Measurements from ENCODE around the gene TARBP2.
A peak's percentile ranks its signal among the peaks of the same experiment; 100 is the strongest.
"Not testable (repeated sequence)": the region's sequence is repeated elsewhere in the genome, so short reads cannot be mapped to it uniquely, and the experiment has no call there.

TARBP2 gene

DNA sequence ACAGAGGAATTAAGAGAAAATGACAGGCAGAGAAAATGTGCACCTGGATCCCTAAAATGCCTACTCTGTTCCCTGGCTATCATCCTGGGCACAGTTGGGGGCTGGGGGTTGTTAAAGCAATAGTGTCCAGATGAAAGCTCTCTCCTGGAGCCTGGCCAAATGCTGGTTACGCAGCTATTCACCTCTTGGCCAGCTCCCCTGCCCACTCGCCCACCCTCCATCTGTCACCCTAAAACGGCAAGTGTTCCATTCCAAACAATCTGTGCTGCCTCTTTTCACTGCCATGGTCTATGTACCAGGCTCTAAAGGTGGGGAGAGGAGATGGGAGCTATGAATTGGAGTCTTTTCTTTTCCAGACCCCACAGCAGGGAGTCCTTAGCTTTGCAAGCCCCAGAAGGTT, 30.9 kb downstream of the TARBP2 start:
- H3K4me3 ChIP-seq (ENCODE audit: low read depth, low read length) = no peak overlapping the region
- DNase-seq (ENCODE audit: low read depth) = no peak
- TF ChIP-seq, protein P1, sequence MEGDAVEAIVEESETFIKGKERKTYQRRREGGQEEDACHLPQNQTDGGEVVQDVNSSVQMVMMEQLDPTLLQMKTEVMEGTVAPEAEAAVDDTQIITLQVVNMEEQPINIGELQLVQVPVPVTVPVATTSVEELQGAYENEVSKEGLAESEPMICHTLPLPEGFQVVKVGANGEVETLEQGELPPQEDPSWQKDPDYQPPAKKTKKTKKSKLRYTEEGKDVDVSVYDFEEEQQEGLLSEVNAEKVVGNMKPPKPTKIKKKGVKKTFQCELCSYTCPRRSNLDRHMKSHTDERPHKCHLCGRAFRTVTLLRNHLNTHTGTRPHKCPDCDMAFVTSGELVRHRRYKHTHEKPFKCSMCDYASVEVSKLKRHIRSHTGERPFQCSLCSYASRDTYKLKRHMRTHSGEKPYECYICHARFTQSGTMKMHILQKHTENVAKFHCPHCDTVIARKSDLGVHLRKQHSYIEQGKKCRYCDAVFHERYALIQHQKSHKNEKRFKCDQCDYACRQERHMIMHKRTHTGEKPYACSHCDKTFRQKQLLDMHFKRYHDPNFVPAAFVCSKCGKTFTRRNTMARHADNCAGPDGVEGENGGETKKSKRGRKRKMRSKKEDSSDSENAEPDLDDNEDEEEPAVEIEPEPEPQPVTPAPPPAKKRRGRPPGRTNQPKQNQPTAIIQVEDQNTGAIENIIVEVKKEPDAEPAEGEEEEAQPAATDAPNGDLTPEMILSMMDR (conservative IDR thresholded peaks at IDR 0.05; ENCODE audit: low read depth, low read length) = no peak

DNA sequence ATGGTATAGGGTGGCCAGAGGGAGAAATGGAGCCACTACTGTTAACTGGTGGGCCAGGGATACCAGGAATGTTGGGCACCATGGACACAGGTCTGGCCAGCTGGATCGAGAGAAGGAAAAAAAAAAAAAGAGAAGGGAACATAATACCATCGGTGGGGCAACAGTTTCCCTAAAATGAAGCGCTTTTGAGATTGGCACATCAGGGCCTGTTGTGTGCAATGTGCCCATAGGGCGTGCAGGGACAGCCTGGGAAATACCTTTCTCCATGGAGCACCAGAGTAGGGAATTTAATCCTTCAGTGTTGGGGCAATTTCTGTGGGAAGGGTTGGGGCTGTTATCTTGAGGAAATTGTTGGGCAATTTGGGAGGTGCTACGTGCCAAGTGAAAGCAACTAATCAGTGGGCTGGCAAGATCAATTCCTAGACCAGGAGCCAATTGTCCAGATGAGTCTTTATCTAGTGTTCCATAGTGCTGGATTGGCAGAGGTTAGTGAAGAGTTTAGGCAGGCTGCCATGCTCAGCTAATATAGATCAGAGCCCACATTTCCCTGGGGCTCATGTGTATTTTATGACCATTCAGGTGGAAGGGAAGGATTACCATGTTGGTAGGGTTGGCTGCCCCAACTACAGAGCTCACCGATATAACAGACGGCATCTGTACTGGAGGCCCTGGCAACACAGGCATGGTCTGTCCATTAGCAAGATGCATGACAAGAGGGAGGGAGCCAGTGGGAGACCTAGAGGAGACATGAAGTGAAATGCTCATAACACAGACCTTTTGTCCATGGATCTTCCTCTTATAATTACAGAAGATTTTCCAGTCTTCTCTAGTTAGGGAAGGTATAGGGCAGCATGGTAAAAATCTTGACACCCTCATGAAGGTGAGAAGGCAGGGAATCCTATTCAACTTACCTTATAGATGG, 31.7 kb downstream of the TARBP2 start:
- H3K4me3 ChIP-seq (ENCODE audit: low read depth, low read length) = no peak overlapping the region
- no peak for DNase-seq (ENCODE audit: low read depth)
- TF ChIP-seq, protein P1 (conservative IDR thresholded peaks at IDR 0.05; ENCODE audit: low read depth, low read length) = no peak

DNA sequence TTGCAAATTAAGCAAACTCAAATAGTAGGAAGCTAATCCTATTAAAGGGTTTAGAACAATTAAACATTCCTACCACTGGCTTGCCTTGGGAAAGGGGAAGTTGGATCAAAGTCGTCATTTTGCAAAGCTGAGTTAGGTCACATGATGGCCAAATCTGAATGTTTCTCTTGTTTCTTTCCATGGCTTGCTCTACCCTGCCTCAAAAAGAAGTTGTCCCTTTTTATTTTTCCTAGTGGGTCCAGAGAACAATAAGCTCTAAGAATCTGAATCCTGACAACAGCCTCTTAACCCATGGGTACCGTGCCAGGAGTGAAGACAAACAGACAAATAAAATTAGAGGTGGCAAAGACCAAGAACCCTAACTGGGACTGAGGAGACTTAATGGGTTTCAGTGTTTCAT, 32.4 kb downstream of the TARBP2 start:
- TF ChIP-seq, protein P1 (conservative IDR thresholded peaks at IDR 0.05; ENCODE audit: low read depth, low read length) = no peak
- no peak for DNase-seq (ENCODE audit: low read depth)
- H3K4me3 ChIP-seq (ENCODE audit: low read depth, low read length) = no peak overlapping the region

DNA sequence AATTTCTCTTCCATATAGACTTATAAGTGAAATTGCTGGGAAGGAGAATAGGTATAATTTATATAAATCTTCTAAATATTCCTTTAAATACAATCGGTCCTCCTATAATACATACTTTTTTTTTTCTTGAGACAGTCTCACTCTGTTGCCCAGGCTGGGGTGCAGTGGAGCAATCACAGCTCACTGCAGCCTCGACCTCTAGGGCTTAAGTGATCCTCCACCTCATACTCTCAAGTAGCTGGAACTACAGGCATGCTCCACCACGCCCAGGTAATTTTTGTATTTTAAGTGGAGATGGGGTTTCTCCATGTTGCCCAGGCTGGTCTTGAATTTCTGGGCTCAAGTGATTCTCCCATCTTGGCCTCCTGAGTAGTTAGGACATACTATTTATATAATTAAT, 35.9 kb downstream of the TARBP2 start:
- DNase-seq (ENCODE audit: low read depth) = no peak
- H3K4me3 ChIP-seq (ENCODE audit: low read depth, low read length) = no peak overlapping the region
- TF ChIP-seq, protein P1 (conservative IDR thresholded peaks at IDR 0.05; ENCODE audit: low read depth, low read length) = no peak

DNA sequence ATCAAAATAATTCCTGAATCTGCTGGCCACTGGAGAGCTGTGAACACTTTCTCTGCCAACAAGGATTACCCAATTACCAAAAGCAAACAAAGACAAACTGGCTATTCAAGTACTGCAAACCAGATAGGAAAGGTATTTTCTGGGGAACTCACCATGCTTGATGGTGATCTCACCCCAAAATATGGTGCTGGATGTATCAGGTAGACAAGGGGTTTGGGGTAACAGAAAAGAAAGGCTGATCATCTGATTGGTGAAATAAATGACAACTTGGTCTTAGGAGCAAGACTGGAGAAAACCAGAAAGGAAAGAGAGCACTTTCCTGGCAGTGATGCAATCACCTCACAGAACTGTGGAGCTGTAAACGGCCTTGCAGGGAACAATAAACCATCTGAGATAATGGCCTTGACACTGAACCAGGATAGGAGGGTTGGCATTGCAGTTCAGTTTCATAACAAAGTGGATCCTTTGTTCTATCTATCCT, 37.2 kb downstream of the TARBP2 start:
- peak; percentile 80 for DNase-seq (ENCODE audit: low read depth)
- TF ChIP-seq, protein P1 (conservative IDR thresholded peaks at IDR 0.05; ENCODE audit: low read depth, low read length) = no peak
- H3K4me3 ChIP-seq (ENCODE audit: low read depth, low read length) = no peak overlapping the region

DNA sequence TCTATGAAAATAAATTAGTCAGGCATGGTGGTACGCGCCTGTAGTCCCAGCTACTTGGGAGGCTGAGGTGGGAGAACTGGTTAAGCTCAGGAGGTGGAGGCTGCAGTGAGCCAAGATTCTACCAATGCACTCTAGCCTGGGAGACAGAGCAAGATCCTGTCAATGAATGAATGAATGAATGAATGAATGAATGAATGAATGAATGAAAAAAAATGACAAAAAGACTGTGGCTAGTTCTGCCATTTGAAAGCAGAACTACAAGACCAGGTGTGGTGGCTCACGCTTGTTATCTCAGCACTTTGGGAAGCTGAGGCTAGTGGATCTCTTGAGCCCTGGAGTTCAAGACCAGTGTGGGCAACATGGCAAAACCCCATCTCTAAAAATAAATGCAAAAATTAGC, 38.4 kb downstream of the TARBP2 start:
- DNase-seq (ENCODE audit: low read depth) = no peak
- H3K4me3 ChIP-seq (ENCODE audit: low read depth, low read length) = no peak overlapping the region
- TF ChIP-seq, protein P1 (conservative IDR thresholded peaks at IDR 0.05; ENCODE audit: low read depth, low read length) = no peak

DNA sequence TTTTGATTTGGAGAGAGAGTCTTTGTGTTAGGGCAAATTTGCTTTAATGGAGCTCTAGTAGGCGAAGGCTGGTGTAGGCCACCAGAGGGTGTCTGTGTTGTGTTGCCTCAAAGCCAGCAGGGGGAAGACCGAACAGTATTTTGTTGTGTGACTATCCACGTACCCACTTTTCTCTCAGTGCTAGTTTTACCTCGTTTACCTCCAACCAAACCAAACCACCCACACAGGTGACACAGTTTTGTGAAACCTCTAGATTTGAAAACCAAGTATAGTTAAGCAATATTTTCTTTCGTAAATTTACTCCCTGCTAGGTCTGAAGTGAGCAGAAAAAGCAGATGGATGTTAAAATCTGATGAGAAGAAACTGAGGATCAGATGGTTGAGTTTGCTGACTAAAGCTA, 42.5 kb downstream of the TARBP2 start:
- H3K4me3 ChIP-seq (ENCODE audit: low read depth, low read length) = no peak overlapping the region
- TF ChIP-seq, protein P1 (conservative IDR thresholded peaks at IDR 0.05; ENCODE audit: low read depth, low read length) = peak; percentile 100
- peak; percentile 90 for DNase-seq (ENCODE audit: low read depth)

DNA sequence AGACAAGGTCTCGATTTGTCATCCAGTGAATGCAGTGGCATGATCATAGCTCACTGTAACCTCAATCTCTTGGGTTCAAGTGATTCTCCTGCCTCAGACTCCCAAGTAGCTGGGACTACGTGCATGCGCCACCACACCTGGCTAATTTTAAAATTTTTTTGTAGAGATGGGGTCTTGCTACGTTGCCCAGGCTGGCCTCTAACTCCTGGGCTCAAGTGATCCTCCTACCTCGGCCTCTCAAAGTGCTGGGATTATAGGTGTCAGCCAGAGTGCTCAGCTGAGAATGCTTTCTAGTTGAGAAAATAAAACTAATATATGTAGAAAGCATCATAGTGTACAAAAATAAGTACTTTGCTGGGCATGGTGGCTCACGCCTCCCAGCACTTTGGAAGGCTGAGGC, 47.3 kb downstream of the TARBP2 start:
- H3K4me3 ChIP-seq (ENCODE audit: low read depth, low read length); DNase-seq (ENCODE audit: low read depth): not testable (repeated sequence)

DNA sequence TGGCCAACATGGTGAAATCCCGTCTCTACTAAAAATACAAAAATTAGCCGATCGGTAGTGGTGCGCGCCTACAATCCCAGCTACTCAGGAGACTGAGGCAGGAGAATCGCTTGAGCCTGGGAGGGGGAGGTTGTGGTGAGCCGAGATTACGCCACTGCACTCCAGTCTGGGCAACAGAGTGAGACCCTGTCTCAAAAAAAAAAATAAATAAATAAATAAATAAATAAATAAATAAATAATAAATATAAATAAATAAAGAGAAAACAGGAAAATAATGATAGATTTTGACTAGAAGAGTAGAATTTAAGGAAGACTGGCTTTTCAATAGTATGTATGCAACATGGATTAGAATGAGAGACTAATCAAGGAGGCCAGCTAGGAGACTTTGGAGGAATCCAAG, 49.0 kb downstream of the TARBP2 start:
- not testable (repeated sequence) for H3K4me3 ChIP-seq (ENCODE audit: low read depth, low read length); DNase-seq (ENCODE audit: low read depth)

All from choroid plexus epithelial cell (primary cell).